SKM-1 (cell line): ENCODE results near the gene TERT.

Experiments
- DNase-seq: peaks from one replicate; lab custom pipeline; 2025; ENCODE audit not compliant: unreplicated experiment; lab: John Stamatoyannopoulos, UW

The TERT gene

GRCh38 chr5:1319436-1320256, 24.8 kb upstream of the TERT start:
- no peak for DNase-seq

- DNase-seq = no peak
These were observed 23.9 kb upstream of the TERT start for GRCh38 chr5:1318659-1319251.

- DNase-seq = no peak
These were observed 23.2 kb upstream of the TERT start for GRCh38 chr5:1317921-1318565.

GRCh38 chr5:1316588-1317340, 21.9 kb upstream of the TERT start:
- DNase-seq = no peak

GRCh38 chr5:1315709-1316587, 21.1 kb upstream of the TERT start:
- no peak for DNase-seq

- no peak for DNase-seq
These were observed 20.3 kb upstream of the TERT start for GRCh38 chr5:1315018-1315708.

GRCh38 chr5:1314564-1314982, 19.7 kb upstream of the TERT start:
- DNase-seq = no peak

- peak; percentile 61 for DNase-seq
These were observed 18.3 kb upstream of the TERT start for GRCh38 chr5:1312993-1313833.

GRCh38 chr5:1312206-1312605, 17.3 kb upstream of the TERT start:
- DNase-seq = no peak

GRCh38 chr5:1311439-1312055, 16.7 kb upstream of the TERT start:
- no peak for DNase-seq

GRCh38 chr5:1310118-1310517, 15.2 kb upstream of the TERT start:
- no peak for DNase-seq

GRCh38 chr5:1304033-1304432, 9.2 kb upstream of the TERT start:
- no peak for DNase-seq

- no peak for DNase-seq
These were observed 7.4 kb upstream of the TERT start for GRCh38 chr5:1302258-1302657.

- DNase-seq = no peak
These were observed 5.8 kb upstream of the TERT start for GRCh38 chr5:1300581-1301083.

- DNase-seq = no peak
These were observed 5.1 kb upstream of the TERT start for GRCh38 chr5:1299961-1300360.

GRCh38 chr5:1299511-1299850, 4.6 kb upstream of the TERT start:
- DNase-seq = no peak

GRCh38 chr5:1298723-1299510, 4.0 kb upstream of the TERT start:
- no peak for DNase-seq

- no peak for DNase-seq
These were observed 3.2 kb upstream of the TERT start for GRCh38 chr5:1298067-1298551.
